Inflammatory macrophage (primary cell): ENCODE measurements around the gene LHPP.
"Not testable (repeated sequence)": the region's sequence is repeated elsewhere in the genome, so short reads cannot be mapped to it uniquely, and the experiment has no call there.

Source experiments
- DNase-seq, 2 donors: peaks; one replicate each; pipeline ENCODE4 v3.0.0-alpha.2; 2020 to 2022

Gene LHPP

DNA sequence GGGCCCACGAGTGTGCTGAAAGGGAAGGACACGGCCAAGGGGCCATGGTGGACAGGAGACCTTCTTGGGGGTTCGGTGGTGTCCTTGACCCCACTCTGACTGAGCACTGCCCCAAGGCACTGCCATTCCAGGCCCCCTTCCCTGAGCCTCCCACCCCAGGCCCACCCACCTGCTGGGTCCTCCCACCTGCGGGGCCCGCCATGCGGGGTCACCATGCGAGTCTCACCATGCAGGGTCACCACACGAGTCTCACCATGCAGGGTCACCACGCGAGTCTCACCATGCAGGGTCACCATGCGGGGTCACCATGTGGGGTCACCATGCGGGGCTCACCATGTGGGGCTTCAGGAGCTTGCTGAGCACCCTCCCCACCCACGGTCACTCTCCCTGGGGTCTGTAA is 76.3 kb downstream of the LHPP start:
- DNase-seq, result no peak

DNA sequence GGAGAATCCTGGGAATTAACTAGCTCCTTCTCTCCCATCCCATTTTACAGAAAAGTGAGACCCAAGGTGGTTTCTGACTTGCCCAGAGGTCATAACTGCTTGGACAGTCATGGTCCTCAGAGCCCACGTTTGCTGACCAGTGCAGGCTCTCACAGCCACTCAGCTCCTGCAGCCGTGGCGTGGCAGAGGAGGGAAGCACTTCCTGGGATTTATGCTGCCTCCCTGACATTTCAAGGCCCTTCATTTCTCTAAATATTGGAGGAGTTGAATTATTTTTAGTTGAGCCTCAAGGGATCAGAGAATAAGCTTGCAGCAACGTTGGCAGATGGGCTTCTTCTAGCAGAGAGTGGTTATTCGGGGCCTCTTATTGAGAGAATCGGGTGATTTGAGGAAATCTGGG is 77.1 kb downstream of the LHPP start:
- DNase-seq, result no peak

DNA sequence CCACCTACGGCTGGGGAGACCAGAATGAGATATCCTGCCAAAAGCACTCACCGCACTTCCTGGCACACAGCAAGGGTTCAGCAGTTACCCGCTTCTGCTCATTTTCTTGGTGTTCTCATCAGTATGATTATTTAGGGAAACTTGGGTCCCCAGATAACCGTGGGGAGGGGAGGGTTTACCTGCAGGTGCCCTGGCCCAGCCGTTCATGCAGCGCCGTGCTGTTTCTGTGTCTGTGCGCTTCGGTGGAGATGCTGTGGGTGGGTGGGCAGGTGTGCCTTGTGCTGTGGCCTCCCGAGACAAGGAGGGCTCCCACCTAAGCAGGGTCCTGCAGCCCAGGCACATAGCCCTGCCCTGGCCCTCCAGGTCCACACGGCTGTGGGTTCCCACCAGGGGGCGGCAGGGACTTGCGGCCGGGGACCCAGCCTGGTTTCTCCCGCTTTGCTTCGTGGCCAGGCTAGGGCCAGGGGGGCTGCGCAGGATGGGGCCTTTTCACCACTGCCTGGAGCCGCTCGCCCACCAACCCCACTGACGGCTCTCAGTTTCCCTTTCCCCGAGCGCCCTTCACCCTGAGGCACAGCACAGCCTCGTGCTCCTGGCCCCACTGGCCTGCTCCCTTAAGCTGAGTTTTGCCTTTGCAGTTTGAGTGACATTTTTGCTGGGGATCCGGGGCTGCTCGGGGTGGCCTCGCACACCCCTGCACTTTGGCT is 78.5 kb downstream of the LHPP start:
- peak; percentile 20 to 37 for DNase-seq

DNA sequence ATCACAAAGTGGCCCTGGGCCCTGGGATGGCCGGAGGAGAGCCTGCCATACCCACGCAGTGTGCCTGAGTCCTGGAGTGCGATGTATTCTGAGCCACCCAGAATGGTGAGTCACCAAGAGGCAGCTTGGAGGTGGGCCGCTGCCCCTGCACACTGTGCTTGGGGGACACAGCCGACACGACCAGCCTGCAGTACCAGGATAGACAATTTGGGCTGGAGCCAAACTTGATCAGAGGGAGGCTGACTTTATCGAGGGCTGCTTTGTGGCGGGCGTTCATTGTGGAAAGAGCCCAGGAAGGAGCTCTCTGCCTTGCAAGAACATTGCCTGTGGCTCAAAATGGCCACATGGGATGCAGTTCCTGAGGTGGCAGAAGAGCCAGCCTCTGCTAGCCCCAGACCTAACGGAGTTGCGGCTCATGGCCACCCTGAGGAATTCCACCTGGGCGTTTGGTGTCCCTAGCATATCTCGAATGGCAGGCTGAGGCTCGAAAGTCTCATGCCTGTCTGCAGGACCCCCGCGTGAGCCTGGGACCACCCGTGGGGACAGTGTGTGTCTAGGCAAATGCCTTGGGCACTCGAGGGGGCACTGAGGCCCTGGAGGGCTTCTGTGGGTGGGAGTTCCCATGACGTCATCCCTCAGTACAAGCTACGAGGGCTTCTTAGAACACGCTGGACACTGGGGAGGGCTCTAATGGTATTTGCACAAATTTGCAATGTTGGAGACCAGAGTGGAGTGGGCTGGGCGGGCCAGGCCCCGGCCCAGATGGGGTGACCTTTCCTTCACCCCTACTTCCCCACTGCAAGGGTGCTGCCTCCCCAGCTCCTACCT is 79.7 kb downstream of the LHPP start:
- no peak for DNase-seq

DNA sequence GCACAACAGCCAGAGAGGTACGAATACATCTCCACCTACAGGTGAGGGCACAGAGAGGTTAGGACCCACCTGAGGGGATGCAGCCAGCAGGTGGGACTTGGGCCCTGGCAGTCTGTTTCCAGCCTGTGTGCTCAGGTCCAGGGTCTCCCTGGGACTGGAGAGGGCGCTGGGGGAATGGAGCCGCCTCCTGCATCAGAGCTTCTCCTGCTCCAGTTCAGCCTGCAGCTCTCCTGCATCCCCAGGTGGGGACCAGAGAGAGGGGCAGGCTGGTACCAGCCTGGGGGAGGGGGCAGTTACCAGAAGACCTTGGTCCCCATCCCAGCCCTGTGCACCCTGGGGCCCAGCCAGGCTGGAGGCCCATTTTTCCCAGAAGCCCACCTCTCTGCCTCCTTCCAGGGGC is 80.7 kb downstream of the LHPP start:
- DNase-seq, result no peak

DNA sequence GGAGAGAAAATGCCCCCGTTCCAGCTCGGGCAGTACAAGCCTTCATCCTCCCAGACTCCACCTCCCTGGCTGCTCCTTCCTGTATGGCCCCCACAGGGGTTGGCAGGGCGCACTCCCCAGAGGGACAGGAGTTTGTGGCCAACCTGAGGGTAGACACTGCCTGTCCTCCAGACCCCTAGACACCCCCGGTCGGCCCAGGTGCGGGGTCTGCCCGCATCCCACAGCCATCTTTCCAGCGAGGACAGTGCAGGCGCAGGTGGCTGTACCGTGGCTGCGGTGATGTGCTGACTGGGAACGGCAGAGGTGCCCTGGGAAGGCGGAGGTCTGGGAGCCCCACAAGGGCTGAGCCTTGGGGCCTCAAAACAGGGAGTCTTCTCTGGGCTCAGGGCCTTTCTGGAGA is 81.5 kb downstream of the LHPP start:
- DNase-seq, result no peak

DNA sequence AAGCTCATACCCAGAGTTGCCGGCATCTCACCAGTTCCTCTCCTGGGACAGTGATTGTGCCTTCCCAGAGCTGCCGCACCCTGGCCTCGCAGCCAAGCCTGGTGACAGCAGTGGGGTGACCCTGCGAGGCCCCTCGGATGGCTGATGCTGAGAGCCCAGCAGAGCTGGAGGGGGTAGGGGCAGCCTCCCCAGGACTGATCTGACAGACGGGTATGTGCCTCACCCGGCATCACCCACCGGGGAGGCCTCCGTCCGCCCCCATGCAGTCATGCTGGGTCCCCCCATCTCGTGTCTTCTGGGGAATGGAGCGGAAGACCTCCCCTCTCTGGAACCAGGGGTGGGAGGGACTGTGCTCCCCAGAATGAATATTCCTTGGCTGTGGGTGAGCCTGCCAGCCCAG is 82.3 kb downstream of the LHPP start:
- DNase-seq, result no peak

DNA sequence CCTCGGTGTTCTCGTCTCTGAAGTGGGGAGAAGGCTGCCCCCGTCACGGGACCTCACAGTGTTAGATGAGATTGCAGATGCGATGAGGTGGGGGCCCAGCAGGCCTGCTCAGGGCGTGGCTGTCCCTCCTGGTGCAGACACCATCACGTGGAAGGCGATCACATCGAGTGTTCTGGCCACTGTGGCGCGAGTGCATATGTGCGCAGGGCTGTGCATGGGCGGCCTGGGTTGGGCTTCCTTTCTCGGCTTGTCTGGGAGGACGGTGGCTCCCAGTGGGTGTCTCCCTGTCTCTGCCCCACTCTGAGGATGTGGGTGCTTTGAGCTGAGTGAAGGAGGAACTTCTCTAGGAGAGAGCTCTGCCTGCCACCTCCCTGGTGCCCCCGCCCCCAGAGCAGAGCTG is 83.1 kb downstream of the LHPP start:
- DNase-seq, result peak; percentile 60 to 67

DNA sequence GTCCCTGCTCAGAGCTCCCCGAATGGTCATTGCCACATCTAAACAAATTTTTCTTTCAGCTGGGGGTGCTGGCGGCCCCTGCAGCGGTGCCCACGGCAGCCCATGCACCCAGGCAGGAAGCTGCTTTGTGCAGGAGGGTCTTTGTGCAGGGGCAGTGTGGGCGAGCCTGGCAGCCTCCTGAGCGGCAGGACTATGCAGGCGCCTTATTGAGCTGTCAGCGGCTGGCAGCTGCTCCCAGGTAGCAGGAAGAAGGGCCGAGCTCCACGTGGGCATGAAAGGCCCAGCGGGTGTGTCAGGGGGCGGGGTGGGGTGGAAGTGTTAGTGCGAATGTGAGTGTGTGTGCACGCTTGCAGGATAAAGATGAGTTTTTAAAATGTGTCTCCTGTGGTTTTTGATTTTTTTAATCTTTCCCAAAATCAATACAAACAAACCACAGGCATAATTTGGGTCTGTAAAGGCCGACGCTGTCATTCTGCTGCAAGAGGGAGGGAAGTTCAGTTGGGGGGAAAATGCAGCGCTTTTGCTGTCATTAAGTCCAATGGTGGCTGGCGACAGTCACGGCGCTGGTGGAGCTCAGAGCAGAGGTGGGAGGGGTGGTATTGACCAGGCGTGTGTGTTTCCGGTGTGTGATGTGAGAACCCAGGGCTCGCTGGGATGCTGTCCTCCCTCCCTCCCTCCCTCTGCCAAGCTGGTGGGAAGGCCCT is 83.9 kb downstream of the LHPP start:
- no peak for DNase-seq

DNA sequence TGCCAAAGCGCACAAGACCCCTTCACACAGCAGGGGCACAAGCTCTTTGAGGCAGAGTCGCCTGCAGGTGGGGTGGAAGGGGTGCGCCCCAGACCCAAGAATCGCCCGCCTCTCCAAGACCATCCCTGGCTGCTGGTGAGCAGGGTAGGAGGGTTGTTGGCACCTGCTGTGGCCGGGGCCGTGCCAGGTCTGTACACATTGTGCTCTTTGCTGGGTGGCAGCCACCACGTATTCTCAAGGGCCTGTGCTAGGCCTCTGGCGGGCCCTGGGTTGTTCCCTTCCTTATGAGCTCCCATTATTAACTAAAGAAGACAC is 84.4 kb downstream of the LHPP start:
- no peak for DNase-seq

DNA sequence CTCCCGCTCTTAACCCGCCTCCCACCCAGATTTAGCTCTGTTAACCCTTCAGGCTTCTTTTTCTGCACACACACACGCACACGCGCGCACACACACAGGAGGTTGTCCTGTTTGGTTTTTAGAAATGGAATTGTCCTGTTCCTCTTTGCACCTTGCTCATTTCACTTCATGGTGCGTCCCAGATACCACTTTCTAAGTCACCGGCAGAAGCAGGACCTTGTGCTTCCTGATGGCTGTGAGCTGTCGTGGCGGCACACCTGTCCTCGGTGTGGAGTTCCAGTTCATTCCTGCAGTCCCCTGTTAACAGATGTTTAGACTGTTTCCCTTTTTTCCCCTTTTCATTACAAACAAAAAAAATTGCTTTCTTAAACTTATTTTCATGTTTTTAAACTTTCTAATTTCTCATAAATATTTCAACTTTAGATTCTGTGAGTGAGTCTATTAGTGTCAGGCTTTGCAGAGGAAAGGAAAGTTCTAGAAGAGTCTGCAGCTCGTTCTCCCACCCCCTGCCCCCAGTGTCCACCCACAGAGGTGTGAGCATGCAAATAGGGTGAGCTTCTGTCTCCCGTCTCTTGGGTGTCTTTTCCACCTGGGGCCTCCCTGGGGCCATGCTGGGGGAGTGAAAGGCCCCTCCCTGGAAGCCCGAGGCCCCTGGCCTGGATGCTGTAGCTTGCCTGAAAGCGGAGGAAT is 85.5 kb downstream of the LHPP start:
- DNase-seq, result no peak

DNA sequence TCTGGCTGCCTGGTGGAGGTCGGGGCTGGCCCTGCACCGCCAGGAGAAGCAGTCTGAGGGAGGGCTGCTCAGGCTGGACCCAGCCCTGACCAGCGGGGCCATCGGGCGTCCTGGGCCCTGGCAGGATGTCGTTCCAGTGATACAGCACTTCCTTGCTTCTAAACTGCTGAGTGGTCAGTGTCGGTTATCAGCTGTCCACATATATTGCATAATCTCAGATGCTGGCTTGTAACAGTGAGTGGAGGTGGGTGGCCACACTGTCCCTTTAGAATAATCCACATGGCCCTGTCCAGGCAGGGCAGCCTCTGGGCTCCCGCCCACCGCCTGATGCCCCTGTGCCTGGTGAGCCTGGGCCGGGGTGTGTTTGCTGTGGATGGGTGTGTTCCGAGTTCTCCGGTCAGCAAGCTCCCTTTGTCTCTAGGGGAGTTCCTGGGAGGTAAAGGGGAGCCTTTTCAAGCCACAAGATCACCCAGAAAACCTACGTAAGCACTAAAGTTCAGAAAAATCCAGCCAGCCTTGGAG is 86.1 kb downstream of the LHPP start:
- peak; percentile 49 to 55 for DNase-seq

DNA sequence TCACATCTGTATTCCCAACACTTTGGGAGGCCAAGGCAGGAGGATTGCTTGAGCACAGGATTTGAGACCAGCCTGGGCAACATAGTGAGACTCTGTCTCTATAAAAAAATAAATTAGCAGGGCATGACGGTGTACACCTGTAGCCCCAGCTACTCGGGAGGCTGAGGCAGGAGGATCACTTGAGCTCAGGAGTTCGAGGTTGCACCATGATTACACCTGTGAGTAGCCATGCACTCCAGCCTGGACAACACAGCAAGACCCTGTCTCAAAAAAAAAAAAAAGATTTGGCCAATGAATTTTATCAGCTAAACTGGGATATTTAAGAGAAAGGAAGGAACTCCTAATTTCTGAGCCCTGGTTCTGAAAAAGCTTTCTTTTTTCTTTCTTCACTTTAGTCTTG is 87.5 kb downstream of the LHPP start:
- DNase-seq, result not testable (repeated sequence)

DNA sequence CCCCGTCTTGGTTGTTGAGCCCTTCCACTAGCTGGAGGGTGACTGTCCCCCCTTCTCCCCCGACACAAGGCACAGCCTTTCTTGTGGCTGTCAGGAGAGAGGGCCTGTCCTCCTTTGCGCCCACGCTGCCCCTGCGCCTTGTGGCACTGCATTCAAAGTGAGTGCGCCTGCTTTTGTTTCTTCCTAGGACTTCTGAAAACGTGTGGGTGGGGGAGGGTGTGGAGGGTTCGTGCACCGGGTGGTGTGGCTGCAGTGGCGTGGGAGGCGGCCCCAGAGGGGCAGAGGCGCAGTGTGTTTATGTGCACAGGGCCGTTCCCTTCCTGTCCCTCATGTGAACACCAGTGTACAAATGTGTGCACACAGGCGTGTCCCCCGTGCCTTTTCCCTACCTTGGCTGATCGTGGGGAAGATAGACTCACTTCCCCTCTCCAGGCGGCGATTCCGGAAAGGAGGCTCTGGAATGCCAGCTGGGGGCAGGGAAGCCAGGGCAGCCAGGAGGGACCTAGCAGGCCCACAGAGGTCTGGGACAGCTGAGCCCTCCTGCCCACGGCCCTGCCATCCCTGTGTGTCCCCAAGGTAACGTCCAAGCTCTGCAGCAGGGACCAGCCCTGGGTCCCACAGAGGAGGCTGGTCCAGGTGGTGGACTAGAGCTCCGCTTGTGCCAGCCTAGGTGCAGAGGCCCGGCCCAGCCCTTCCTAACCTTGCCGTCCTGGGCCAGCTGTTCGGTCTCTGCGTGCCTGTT is 88.8 kb downstream of the LHPP start:
- no peak for DNase-seq

DNA sequence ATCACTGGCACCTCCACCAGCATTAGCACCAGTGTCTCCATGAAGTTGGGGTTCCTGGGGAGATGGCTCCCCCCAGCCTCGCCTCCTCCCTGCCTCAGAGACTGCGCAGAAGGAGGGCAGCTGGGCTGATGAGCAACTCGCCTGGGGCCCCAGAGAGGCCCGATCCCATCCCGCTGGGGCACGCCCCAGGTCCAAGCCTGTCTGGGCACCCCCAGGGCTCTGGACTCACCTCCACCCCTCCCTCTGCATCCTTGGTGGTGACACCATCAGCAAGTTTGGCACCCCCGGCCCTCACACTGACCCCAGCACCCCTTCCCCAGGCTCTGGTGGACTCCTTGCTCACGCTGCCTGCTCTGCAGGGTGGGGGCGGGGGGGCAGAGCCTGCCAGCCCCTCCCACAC is 89.5 kb downstream of the LHPP start:
- no peak for DNase-seq

DNA sequence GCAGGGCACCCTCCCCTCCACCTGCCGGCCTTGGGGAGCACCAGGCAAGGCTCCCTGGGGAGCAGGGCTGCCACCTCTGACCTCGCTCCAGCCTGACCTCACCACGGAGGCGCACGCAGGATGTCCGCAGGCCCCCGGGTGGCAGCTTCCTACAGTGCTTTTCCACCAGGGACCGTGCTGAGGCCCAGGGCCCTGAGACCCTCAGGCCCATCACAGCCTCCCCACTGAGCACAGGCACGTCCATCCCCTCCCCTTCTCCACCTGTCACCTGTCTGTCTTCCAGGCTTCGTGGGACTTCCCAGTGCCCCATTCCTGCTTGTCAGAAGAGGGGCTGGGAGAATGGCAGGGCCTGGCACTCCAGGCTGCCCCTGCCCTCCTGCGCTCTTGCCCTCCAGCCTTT is 90.1 kb downstream of the LHPP start:
- DNase-seq, result no peak

DNA sequence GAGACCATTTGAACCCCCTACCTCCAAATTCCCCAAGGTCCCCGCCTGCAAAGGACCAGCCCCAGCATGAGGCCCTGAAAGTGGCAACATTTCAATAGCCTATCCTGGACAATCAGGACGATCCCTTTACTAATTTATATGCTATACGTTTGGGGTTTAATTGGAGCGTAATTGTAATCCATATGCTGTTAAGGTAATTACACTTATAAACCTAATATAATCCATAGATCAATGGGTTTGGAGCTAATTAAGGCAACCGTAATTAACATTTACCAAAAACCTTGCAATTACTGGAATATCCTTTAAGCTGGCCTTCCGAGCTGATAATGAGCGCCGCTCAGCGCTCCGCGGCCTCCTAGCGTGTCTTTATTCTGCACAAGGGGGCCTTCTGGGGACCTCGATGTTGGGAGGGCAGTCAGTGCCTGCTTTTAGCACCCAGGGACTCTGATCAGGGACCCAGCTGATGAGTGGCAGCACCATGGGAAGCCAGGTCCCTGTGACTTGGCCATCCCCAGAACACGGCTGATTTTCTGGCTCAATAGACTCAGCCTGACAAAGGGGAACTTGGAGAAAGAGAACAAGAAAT is 91.2 kb downstream of the LHPP start:
- DNase-seq, result no peak

DNA sequence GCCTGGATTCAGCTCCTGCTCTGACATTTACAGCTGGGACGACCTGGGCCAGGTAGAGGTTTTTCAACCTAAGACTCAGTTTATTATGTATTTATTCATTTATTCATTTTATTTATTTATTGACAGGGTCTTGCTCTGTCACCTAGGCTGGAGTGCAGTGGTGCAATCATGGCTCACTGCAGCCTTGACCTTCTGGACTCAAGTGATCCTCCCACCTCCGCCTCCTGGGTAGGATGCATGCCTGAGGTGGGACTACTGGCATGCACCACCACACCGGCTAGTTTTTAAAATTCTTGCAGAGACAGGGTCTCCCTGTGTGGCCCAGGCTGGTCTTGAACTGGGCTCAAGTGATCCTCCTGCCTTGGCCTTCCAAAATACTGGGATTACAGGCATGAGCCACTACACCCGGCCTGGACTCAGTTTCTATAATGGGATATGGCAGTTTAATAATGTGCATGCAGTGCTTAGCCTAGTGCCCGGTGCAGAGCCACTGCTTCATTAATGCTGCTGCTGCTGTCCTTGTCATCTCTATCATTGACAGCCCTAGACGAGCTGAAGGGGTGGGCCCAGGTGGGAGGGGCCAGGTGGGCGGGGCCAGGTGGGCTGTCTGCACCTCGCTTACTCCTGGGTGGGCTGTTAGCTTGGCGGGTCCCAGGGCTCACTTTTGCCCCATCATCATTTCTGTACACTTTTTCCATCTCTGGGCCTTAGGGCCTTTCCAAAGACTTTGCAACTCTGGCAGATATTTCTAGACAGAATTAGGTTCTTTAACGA is 92.6 kb downstream of the LHPP start:
- no peak for DNase-seq

DNA sequence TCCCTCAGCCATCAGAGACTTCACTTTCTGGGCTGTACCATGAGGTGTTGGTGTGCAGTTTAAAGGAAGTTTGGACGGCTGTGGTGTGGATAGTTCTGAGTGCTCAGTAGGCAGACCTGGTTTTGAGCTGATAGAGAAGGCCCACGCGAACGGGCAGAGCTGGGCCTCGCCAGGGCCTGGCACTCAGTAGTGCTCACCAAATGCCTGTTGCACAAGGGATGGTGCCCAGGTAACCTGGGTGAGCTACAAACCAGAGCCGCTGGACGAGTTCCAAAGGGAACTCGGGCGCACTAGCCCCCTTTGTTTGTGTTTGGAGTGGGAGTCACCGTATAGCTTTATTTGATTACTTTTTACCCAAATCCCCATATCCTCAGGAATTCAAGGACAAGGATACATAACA is 95.5 kb downstream of the LHPP start:
- DNase-seq, result no peak

DNA sequence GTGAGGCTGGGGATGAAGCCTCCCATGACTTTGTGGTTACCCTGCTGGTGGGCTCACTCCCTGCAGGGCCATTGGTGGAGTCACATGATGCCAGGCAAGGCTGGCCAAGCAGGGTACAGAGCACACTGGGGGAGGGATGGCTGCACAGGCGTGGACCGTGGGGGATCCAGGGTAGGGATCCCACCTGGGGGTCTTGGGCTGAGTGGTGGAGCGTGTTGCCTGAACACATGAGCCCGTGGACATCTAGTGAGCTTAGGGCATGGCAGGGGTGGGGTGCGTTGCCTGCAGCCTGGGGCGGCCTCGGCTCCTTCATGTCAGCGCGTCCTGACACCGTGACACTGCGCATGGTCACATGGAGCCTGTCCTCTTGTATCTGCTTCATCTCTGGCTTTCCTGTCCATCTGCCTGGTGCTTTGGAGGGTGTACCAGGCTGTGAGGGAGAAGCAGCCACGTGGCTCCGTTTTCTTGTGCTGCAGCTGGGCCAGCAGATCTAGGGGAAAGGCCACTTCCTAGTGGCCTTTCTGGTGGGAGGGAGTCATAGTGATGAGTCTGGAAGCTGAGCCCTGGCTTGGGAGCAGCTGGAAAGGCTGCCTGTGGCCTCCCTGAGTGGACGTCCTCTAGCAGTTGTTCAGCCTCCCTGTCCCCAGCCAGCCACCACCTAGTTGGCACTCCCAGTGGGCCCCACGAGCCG is 96.2 kb downstream of the LHPP start:
- no peak for DNase-seq
